ENCODE results near the gene PHETA1.

DNA sequence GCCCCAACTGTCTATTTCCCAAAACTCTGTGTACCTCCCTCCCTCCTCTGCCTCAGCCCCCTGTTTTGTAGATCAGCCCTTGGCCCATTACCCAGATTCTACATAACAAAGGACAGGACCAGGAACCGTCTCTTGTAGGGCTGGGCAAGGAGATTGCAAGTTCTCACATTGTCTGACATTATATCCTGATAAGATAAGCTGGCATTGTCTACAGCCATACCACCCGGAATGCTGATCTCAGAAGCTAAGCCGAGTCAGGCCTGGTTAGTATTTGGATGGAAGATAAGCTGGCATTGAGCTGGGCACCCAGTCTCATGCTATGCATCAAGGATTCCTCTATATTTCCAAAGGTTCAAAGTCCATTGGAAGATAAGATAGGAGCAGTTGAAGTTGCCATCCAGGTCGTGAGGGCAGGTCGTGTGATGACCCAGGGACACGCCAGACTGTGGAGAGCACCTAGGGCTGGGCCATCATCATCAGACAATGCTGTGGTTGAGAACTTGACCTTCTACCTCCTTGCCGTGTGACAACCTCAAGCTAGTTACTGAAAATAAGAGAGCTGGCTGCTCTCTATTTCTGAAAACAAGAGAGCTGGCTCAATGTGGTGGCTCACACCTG lies 29.5 kb downstream of the PHETA1 start:
- TF ChIP-seq, protein P1, sequence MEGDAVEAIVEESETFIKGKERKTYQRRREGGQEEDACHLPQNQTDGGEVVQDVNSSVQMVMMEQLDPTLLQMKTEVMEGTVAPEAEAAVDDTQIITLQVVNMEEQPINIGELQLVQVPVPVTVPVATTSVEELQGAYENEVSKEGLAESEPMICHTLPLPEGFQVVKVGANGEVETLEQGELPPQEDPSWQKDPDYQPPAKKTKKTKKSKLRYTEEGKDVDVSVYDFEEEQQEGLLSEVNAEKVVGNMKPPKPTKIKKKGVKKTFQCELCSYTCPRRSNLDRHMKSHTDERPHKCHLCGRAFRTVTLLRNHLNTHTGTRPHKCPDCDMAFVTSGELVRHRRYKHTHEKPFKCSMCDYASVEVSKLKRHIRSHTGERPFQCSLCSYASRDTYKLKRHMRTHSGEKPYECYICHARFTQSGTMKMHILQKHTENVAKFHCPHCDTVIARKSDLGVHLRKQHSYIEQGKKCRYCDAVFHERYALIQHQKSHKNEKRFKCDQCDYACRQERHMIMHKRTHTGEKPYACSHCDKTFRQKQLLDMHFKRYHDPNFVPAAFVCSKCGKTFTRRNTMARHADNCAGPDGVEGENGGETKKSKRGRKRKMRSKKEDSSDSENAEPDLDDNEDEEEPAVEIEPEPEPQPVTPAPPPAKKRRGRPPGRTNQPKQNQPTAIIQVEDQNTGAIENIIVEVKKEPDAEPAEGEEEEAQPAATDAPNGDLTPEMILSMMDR (IDR thresholded peaks at IDR 0.05), result no peak
- no peak for TF ChIP-seq POLR2AphosphoS5 (IDR thresholded peaks at IDR 0.05; ENCODE audit: low read depth, low read length)
- TF ChIP-seq, protein P2, sequence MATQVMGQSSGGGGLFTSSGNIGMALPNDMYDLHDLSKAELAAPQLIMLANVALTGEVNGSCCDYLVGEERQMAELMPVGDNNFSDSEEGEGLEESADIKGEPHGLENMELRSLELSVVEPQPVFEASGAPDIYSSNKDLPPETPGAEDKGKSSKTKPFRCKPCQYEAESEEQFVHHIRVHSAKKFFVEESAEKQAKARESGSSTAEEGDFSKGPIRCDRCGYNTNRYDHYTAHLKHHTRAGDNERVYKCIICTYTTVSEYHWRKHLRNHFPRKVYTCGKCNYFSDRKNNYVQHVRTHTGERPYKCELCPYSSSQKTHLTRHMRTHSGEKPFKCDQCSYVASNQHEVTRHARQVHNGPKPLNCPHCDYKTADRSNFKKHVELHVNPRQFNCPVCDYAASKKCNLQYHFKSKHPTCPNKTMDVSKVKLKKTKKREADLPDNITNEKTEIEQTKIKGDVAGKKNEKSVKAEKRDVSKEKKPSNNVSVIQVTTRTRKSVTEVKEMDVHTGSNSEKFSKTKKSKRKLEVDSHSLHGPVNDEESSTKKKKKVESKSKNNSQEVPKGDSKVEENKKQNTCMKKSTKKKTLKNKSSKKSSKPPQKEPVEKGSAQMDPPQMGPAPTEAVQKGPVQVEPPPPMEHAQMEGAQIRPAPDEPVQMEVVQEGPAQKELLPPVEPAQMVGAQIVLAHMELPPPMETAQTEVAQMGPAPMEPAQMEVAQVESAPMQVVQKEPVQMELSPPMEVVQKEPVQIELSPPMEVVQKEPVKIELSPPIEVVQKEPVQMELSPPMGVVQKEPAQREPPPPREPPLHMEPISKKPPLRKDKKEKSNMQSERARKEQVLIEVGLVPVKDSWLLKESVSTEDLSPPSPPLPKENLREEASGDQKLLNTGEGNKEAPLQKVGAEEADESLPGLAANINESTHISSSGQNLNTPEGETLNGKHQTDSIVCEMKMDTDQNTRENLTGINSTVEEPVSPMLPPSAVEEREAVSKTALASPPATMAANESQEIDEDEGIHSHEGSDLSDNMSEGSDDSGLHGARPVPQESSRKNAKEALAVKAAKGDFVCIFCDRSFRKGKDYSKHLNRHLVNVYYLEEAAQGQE (IDR thresholded peaks at IDR 0.05; ENCODE audit: insufficient read depth in 1 of 2, low read depth in 2 of 2, low read length in 1 of 2), result no peak

Measured in Panc1 (cell line).